CD4-positive, alpha-beta T cell treated with Interferon alpha-2 for 1 hour (primary cell): ENCODE data around the gene ZSWIM6.
"Not testable (repeated sequence)": the region's sequence is repeated elsewhere in the genome, so short reads cannot be mapped to it uniquely, and the experiment has no call there.

Source experiments
- DNase-seq, 2 donors: peaks; one replicate each; pipeline ENCODE4 v3.0.0-alpha.2; 2020 to 2022

The ZSWIM6 gene

GRCh38 chr5:61366497-61367240, 34.6 kb downstream of the ZSWIM6 start:
- no peak for DNase-seq

DNA sequence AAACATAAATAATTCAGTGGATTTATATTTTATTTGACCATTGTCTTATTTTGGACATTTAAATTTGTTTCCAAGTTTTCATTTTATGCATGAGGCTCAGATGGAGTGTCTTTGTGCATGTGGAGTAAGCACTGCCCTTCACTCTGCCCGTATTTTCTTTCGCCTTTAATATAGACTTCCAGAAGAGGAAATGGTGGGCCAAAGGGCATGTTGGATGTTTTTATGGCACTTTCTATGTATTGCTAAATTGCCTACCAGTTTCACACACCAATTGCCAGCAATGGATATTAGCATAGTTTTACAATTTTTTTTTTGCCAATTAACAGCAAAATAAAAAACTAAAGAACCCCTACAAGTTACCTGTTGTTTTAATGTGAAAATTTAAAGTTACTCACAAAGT, 38.4 kb downstream of the ZSWIM6 start:
- no peak for DNase-seq

- DNase-seq: no peak
These were observed 39.4 kb downstream of the ZSWIM6 start for GRCh38 chr5:61371474-61371873.

DNA sequence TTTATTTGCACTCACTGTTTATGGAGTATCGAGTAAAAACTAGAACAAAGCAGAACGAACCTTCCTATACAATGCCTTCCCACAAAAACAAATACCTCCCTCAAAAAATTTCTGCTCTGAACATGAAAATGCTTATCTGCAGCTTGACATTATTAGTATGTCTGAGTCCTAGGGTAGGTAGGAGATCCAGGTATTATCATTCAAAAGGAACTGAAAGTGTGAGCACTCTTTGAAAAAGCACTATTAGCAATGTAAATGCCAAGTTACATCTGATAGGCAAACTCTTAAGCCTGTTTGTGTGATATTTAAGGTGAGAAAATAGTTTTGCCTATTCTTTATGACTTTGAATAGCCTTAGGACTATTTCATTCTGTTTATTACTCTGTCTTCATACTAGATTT, 47.6 kb downstream of the ZSWIM6 start:
- DNase-seq: no peak

GRCh38 chr5:61381968-61382367, 49.9 kb downstream of the ZSWIM6 start:
- DNase-seq: no peak

GRCh38 chr5:61385627-61386026, 53.6 kb downstream of the ZSWIM6 start:
- no peak for DNase-seq

DNA sequence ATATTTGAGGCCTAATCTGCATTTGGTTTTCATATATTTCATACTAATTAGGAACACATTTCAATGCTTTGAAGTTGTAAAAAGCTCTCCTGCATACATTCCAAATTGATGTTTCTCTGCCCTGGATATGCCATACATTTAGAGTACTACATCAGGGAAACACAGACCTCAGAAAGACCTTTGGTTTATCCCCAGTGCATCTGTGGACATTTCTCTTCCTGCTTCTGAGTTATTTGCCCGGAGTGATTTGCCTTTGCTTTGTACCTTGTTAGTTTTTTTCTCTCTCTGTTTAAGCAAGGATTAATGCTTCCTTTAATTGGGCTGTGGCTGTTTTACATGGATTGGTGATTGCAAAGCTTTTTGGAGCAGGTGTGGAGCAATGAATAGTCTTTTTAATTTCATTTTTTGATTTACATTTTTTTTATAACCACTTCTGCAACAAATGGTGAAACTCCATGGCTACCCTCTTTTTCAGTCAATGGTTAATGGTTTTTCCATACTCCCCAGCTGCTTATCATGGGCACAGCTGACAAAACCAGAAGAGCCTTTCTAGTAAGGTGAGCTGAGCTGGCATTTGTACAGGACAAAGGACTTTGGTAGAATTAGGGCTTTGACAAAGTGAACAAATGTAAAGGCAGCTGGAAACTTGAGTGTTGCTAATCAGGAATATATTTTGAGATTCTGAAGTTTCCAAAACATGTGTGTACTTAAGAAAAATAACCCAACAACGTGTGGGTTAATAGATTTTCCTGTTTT, 54.2 kb downstream of the ZSWIM6 start:
- DNase-seq: no peak

DNA sequence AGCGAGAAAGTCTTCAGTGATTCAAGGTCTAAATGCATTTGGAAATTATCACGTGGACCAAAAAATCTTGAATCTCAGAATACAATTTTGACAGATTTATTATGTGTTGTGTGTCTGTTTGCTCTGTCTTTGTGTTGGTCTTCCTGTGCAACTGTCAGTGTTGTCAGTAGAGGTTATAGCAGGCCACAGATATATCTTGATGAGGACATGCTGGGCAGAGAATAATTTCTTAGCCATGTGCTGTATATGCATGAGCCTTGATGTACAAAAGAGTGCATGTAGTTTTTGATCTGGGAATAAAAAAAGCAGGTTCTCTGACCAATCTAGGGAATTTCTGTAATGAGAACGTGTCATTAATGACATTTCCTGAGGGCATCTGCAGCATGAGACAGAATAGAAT, 57.6 kb downstream of the ZSWIM6 start:
- DNase-seq: no peak

DNA sequence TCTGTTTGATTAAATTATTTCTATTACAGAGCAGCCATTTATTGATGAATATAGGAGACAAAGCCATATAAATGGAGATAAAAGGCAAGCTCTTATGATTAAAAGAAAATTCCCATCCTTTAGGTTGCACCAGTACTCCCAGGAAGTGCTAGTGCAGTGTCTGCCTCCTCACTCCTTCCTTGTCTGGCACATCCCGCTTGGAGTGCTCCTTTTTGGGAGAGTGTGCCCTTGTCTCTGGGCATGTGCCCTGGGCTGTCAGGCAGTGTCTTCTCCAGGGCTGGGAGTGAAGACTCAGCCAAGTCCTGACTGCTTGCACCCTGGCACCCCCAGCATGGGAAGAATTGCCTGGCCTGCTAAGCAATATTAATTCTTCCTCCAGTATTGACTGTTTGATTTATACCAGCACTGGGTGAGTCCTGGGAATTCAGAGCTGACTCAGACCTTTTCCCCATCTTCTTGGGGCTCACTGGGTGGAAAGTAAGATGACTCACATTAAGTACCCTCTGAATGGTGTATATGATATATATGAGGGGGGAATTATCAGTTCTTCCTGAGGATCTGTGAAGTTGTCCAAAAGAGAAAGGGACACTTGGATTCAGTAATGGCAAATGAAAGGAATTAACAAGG, 62.1 kb downstream of the ZSWIM6 start:
- DNase-seq: no peak

GRCh38 chr5:61394793-61395192, 62.7 kb downstream of the ZSWIM6 start:
- DNase-seq: no peak

- DNase-seq: no peak
These were observed 65.2 kb downstream of the ZSWIM6 start for GRCh38 chr5:61397238-61397637.

DNA sequence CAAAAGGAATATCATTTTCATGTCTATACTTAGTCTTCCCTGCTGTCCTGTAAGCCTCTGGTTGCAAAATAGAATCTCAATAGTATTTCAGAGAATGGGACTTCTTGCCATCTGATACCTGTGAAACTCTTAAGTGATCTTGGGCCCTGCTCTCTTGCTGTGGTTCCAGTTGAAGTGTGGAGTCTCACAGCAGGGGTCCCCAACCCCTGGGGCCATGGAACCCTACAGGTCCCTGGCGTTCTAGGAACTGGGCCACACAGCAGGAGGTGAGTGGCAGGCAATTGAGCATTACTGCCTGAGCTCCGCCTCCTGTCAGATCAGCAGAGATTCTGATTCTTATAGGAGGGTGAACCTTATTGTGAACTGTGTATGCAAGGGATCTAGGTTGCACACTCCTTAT, 65.9 kb downstream of the ZSWIM6 start:
- no peak for DNase-seq

DNA sequence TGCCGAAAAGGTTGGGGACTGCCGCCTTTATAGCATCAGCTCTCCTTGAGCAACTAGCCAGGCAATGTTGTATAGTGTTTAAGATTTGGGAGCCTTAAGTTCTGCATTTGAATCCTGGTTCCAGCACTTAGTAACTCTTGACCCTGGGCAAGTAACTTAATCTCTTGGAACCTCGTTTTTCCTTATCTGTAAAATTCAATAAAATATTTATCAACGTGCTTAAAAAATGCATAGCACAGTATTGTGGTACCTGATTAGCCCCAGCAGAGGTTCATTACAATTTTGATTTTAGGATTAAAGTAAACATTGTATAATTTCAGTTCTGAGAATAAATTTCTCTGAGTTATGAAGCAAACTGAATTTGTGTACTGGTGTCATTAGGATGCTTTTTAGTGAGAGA, 66.4 kb downstream of the ZSWIM6 start:
- DNase-seq: no peak

DNA sequence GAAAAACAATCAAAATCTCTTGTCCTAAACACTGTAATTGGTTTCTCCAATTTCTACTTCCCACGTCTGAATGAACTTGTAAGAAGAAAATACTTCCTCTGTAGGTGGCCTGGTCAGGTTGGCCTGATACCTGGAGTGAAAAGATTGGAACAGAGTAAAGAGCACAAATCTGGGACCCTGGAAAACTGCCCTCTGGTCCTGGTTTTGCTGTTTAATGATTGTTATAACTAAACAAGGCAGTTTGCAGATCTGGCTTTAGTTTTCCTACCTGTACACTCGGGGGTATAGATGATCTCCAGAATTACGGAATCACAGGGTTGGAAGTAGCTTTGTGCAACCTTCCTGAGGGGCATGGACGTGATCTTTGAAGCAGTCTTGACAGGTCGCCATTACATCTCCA, 67.6 kb downstream of the ZSWIM6 start:
- no peak for DNase-seq

GRCh38 chr5:61401726-61402125, 69.7 kb downstream of the ZSWIM6 start:
- DNase-seq: no peak

- no peak for DNase-seq
These were observed 70.3 kb downstream of the ZSWIM6 start for GRCh38 chr5:61402244-61402823.

GRCh38 chr5:61402970-61403900, 71.2 kb downstream of the ZSWIM6 start:
- no peak for DNase-seq

DNA sequence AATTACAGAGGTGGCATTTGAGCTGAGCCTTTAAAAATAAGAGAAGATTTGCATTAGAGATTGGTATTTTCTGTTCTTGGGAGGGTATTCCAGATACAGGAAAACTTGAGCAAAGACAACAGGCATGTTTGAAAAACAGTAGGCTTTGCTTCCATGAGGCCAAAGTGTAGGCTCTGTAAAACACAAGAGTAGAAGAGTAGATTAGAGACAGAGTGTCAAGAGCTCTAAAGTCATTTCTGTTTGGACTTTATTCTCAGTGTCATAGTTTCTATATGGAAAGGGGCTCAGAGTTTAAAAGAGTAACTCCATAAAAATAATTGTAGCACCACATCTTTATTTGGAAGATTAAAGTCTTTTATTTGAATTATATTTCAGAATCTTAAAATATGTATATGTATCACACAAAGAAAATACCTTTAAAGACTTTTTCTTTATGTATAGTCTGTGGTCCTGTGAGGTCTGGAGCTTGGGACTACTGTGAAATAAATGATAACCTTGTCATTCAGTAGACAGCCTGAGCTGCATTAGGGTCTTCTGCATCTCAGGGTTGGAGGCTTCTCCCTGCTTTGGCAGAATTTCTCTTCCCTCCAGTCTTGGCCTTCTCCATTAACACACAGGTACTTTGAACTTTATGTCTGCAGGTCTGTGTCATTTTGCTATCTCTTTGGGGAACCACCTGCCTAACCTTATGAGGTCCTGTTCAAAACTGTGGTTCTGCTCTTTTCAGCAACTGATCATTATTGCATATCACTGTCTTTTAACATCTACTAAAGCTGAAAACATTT, 73.6 kb downstream of the ZSWIM6 start:
- no peak for DNase-seq

- not testable (repeated sequence) for DNase-seq
These were observed 74.4 kb downstream of the ZSWIM6 start for GRCh38 chr5:61406497-61406896.

DNA sequence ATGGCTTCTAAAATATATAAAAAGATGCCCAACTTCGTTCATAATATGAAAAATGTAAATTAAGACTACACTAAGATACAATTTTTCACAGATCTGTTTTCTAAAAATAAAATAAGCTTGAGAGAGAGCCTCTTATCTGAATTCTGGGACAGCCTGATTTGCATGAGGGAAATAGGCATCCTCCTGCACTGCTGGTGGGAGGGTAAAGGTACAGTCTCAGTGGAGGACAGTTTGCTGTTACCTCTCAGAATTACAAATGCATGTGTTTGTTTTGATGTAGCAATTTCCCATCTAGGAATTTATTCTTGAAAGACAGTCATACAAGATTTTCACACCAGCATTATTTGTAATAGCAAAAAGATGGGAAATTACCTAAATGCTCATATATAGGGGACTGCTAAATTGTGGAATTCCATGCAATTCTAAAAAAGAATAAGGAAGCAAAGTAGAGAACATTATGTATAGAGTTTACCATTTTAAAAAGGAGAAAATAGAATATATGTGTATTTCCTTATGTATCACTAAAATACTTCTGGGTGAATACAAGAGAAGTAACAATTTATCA, 75.7 kb downstream of the ZSWIM6 start:
- DNase-seq: peak in 1 of 2 donors; percentile 21

- peak; percentile 97 for DNase-seq
These were observed 76.6 kb downstream of the ZSWIM6 start for GRCh38 chr5:61408476-61409168.
